ENCODE data around the gene UVRAG. TPM values are rescaled to one million over a fixed set of nuclear protein-coding genes. Genes with fewer than 3 reads are reported as not detected.
A peak's percentile ranks its signal among the peaks of the same experiment; 100 is the strongest.
"Not testable (repeated sequence)": the region's sequence is repeated elsewhere in the genome, so short reads cannot be mapped to it uniquely, and the experiment has no call there.

Gene UVRAG
- total and polyA plus RNA-seq, 5 donors from 2014 or later, result 13.7 to 37.2 (median 16.6) TPM

DNA sequence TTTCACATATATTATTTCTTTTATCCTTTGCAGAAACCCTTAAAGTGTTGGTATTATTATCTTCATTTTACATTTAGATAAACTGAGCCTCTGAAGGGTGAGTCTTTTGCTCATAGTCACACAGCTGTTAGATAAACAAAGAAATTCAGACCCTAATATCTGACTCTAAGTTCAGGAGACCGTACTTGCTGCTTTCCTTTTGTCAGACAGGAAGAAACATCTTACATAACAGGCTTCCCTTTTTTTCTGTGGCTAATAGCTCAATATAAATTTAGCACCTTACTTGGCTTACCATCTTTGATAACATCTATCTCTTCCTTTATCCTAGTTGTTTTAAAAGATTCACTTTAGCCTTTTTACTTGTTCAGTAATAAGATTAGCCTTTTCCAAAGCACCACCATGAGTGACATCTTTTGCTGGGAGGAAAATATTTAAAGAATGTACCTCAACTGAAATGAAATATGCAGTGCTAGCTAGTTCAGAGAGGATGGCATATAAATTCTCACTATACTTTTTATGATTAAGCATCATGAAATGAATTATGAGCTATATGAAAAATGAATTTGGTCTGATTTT, 262.7 kb downstream of the UVRAG start:
- Mint-ChIP-seq H3K27ac (peak overlapping the region; percentile 71 to 84 (median 82)), H3K36me3 (peaks cover 13% of the 10 kb centered on the region), H3K9me3 (peaks cover 0 to 4% (median 0%) of the 10 kb centered on the region in 7 donors), H3K27me3 (no peaks in the 10 kb centered on the region), H3K4me1 (peaks cover 8 to 29% (median 18%) of the 10 kb centered on the region in 4 donors), H3K4me3 (peak overlapping the region in 2 of 4 donors; percentile 56 to 59)
- H3K4me1 ChIP-seq (ENCODE audit: control insufficient read depth, insufficient read depth, low read length, poor library complexity, severe bottlenecking), result peaks cover 4% of the 10 kb centered on the region
- H3K27me3 ChIP-seq (ENCODE audit: control insufficient read depth, insufficient read depth, low read length), result no peaks in the 10 kb centered on the region
- no peaks in the 10 kb centered on the region for H3K9me3 ChIP-seq (ENCODE audit: control insufficient read depth in 2 of 2, low read length in 2 of 2)
- peak overlapping the region; percentile 5 for H3K27ac ChIP-seq (ENCODE audit: insufficient read depth, low read length, poor library complexity, severe bottlenecking)
- H3K36me3 ChIP-seq (ENCODE audit: control insufficient read depth, insufficient read depth, low read length), result no peaks in the 10 kb centered on the region
- DNase-seq, result no peak
- ATAC-seq (ENCODE audit: low read depth in 2 of 2), result no peak
- H3K4me3 ChIP-seq (ENCODE audit: low read depth, low read length), result peak overlapping the region; percentile 65

DNA sequence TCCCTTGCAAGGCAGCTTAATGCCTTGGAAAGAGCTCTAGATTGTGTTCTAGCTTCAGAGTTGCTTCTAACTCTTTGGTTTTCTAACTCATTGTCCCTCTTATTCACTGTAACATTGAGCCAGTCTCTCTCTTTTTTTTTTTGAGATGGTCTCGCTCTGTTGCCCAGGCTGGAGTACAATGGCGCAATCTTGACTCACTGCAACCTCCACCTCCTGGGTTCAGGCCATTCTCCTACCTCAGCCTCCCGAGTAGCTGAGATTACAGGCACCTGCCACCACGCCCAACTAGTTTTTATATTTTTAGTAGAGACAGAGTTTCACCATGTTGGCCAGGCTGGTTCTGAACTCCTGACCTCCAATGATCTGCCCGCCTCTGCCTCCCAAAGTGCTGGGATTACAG, 266.1 kb downstream of the UVRAG start:
- H3K36me3 ChIP-seq (ENCODE audit: control insufficient read depth, insufficient read depth, low read length); H3K4me3 ChIP-seq (ENCODE audit: low read depth, low read length); DNase-seq; ATAC-seq (ENCODE audit: low read depth in 2 of 2); H3K27me3 Mint-ChIP-seq; H3K27ac Mint-ChIP-seq; H3K4me1 ChIP-seq (ENCODE audit: control insufficient read depth, insufficient read depth, low read length, poor library complexity, severe bottlenecking); H3K9me3 ChIP-seq (ENCODE audit: control insufficient read depth in 2 of 2, low read length in 2 of 2); H3K4me3 Mint-ChIP-seq; H3K27ac ChIP-seq (ENCODE audit: insufficient read depth, low read length, poor library complexity, severe bottlenecking); H3K27me3 ChIP-seq (ENCODE audit: control insufficient read depth, insufficient read depth, low read length); H3K36me3 Mint-ChIP-seq; H3K9me3 Mint-ChIP-seq: not testable (repeated sequence)
- peaks cover 14 to 30% (median 19%) of the 10 kb centered on the region in 4 donors for H3K4me1 Mint-ChIP-seq

GRCh38 chr11:76083563-76084451, 268.8 kb downstream of the UVRAG start:
- Histone ChIP-seq H3K4me3 (ENCODE audit: low read depth, low read length) (no peak overlapping the region), H3K27ac (ENCODE audit: insufficient read depth, low read length, poor library complexity, severe bottlenecking) (no peak overlapping the region), H3K27me3 (ENCODE audit: control insufficient read depth, insufficient read depth, low read length) (no peaks in the 10 kb centered on the region), H3K36me3 (ENCODE audit: control insufficient read depth, insufficient read depth, low read length) (no peaks in the 10 kb centered on the region), H3K9me3 (ENCODE audit: control insufficient read depth in 2 of 2, low read length in 2 of 2) (no peaks in the 10 kb centered on the region), H3K4me1 (ENCODE audit: control insufficient read depth, insufficient read depth, low read length, poor library complexity, severe bottlenecking) (no peaks in the 10 kb centered on the region)
- Mint-ChIP-seq H3K4me1 (peaks cover 8 to 15% (median 11%) of the 10 kb centered on the region in 4 donors), H3K36me3 (peaks cover 13% of the 10 kb centered on the region), H3K27me3 (no peaks in the 10 kb centered on the region), H3K4me3 (no peak overlapping the region), H3K27ac (no peak overlapping the region), H3K9me3 (no peaks in the 10 kb centered on the region)
- DNase-seq (no peak), ATAC-seq (ENCODE audit: low read depth in 2 of 2) (no peak)

- H3K4me3 Mint-ChIP-seq, result no peak overlapping the region
- Histone ChIP-seq H3K27me3 (ENCODE audit: control insufficient read depth, insufficient read depth, low read length) (no peaks in the 10 kb centered on the region), H3K9me3 (ENCODE audit: control insufficient read depth in 2 of 2, low read length in 2 of 2) (peaks cover 0 to under 1% of the 10 kb centered on the region in 2 experiments), H3K4me3 (ENCODE audit: low read depth, low read length) (no peak overlapping the region), H3K27ac (ENCODE audit: insufficient read depth, low read length, poor library complexity, severe bottlenecking) (no peak overlapping the region), H3K4me1 (ENCODE audit: control insufficient read depth, insufficient read depth, low read length, poor library complexity, severe bottlenecking) (no peaks in the 10 kb centered on the region), H3K36me3 (ENCODE audit: control insufficient read depth, insufficient read depth, low read length) (peaks cover 4% of the 10 kb centered on the region)
- DNase-seq, result no peak
- H3K27ac Mint-ChIP-seq, result peak overlapping the region in 1 of 3 donors; percentile 20
- peaks cover 15% of the 10 kb centered on the region for H3K36me3 Mint-ChIP-seq
- peaks cover 0 to 6% (median 0%) of the 10 kb centered on the region in 7 donors for H3K9me3 Mint-ChIP-seq
- peaks cover 6 to 11% (median 9%) of the 10 kb centered on the region in 4 donors for H3K4me1 Mint-ChIP-seq
- no peak for ATAC-seq (ENCODE audit: low read depth in 2 of 2)
- H3K27me3 Mint-ChIP-seq, result no peaks in the 10 kb centered on the region
Measured at GRCh38 chr11:76085270-76085669, 270.3 kb downstream of the UVRAG start.

DNA sequence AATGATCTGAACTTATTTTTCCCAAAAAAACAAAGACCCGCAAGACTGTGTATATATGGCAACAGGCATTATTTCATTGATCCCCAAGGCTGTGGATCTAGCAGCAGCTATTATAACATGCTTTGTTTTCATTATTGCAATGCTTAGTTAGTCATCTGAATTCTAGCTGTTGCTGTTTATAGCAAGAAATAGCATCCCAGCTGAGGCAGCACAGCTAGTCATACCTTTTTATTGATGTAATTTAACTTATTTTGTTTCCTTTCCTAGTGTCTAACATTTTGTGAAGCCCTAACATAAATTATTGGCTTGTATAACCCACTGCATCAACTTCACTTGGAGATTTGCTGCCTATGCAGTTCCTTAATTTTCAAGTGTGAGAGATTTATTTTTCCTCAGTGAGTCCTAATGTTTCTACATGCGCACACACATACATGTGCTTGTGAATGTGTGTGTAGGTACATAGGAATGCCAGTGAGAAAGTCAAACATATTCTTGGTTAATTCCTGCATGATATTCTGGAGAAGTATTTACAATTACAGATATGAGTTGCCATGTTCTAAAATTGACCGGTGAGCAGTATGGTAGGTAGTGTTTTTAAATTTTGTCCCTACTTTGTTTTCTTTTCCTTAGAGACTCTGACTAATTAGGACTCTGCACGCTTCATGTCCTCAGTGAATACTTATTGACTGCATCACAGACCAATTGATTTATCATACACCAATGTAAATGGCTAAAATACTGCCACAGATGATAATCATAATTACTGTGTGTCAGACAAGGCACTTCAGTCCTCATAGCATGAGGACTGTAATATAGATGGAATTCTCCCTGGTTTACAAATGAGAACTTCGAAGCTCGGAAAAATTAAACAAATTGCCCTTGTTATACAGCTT, 272.0 kb downstream of the UVRAG start:
- Histone ChIP-seq H3K4me3 (ENCODE audit: low read depth, low read length) (no peak overlapping the region), H3K9me3 (ENCODE audit: control insufficient read depth in 2 of 2, low read length in 2 of 2) (peaks cover 0 to 2% of the 10 kb centered on the region in 2 experiments), H3K36me3 (ENCODE audit: control insufficient read depth, insufficient read depth, low read length) (peaks cover 4% of the 10 kb centered on the region), H3K27ac (ENCODE audit: insufficient read depth, low read length, poor library complexity, severe bottlenecking) (no peak overlapping the region), H3K4me1 (ENCODE audit: control insufficient read depth, insufficient read depth, low read length, poor library complexity, severe bottlenecking) (no peaks in the 10 kb centered on the region), H3K27me3 (ENCODE audit: control insufficient read depth, insufficient read depth, low read length) (no peaks in the 10 kb centered on the region)
- H3K27ac Mint-ChIP-seq, result no peak overlapping the region
- ATAC-seq (ENCODE audit: low read depth in 2 of 2), result no peak
- H3K9me3 Mint-ChIP-seq, result peaks cover 0 to 18% (median 0%) of the 10 kb centered on the region in 7 donors
- H3K4me3 Mint-ChIP-seq, result no peak overlapping the region
- peaks cover 6 to 15% (median 9%) of the 10 kb centered on the region in 4 donors for H3K4me1 Mint-ChIP-seq
- H3K36me3 Mint-ChIP-seq, result peaks cover 23% of the 10 kb centered on the region
- no peaks in the 10 kb centered on the region for H3K27me3 Mint-ChIP-seq
- DNase-seq, result no peak

GRCh38 chr11:76087749-76088148, 272.7 kb downstream of the UVRAG start:
- H3K9me3 ChIP-seq (ENCODE audit: control insufficient read depth in 2 of 2, low read length in 2 of 2), result peaks cover 0 to 2% of the 10 kb centered on the region in 2 experiments
- Mint-ChIP-seq H3K4me3 (no peak overlapping the region), H3K9me3 (peaks cover 0 to 18% (median 0%) of the 10 kb centered on the region in 7 donors), H3K36me3 (peaks cover 23% of the 10 kb centered on the region), H3K4me1 (peaks cover 6 to 15% (median 9%) of the 10 kb centered on the region in 4 donors), H3K27ac (no peak overlapping the region), H3K27me3 (no peaks in the 10 kb centered on the region)
- no peak overlapping the region for H3K27ac ChIP-seq (ENCODE audit: insufficient read depth, low read length, poor library complexity, severe bottlenecking)
- no peak overlapping the region for H3K4me3 ChIP-seq (ENCODE audit: low read depth, low read length)
- H3K4me1 ChIP-seq (ENCODE audit: control insufficient read depth, insufficient read depth, low read length, poor library complexity, severe bottlenecking), result no peaks in the 10 kb centered on the region
- ATAC-seq (ENCODE audit: low read depth in 2 of 2) (no peak), DNase-seq (no peak)
- no peaks in the 10 kb centered on the region for H3K27me3 ChIP-seq (ENCODE audit: control insufficient read depth, insufficient read depth, low read length)
- H3K36me3 ChIP-seq (ENCODE audit: control insufficient read depth, insufficient read depth, low read length), result peaks cover 4% of the 10 kb centered on the region

DNA sequence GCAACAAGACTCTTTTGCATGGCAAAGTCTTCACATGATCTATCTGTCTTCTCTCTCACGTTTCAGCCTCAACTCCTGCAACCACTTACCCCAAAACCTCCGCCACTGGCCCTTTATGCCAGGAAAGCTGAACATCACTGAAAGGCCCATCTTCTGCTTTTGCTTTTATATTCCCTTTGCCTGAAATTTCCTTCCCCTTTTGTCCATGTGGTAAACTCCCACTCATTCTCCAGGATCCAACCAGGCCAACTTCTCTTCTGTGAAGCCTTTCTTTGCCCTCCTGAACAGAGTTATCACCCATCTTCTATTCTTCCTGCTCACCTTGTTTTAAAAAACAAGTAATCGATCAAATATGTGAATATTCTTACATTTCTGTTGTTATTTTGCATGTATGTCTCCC, 273.5 kb downstream of the UVRAG start:
- DNase-seq, result no peak
- peaks cover 0 to 18% (median 0%) of the 10 kb centered on the region in 7 donors for H3K9me3 Mint-ChIP-seq
- peak overlapping the region in 1 of 3 donors; percentile 36 for H3K27ac Mint-ChIP-seq
- ATAC-seq (ENCODE audit: low read depth in 2 of 2), result no peak
- no peak overlapping the region for H3K27ac ChIP-seq (ENCODE audit: insufficient read depth, low read length, poor library complexity, severe bottlenecking)
- H3K4me1 ChIP-seq (ENCODE audit: control insufficient read depth, insufficient read depth, low read length, poor library complexity, severe bottlenecking), result no peaks in the 10 kb centered on the region
- peaks cover 4% of the 10 kb centered on the region for H3K36me3 ChIP-seq (ENCODE audit: control insufficient read depth, insufficient read depth, low read length)
- H3K4me1 Mint-ChIP-seq, result peaks cover 4 to 9% (median 5%) of the 10 kb centered on the region in 4 donors
- H3K36me3 Mint-ChIP-seq, result peaks cover 23% of the 10 kb centered on the region
- H3K27me3 ChIP-seq (ENCODE audit: control insufficient read depth, insufficient read depth, low read length), result no peaks in the 10 kb centered on the region
- H3K27me3 Mint-ChIP-seq, result no peaks in the 10 kb centered on the region
- no peak overlapping the region for H3K4me3 ChIP-seq (ENCODE audit: low read depth, low read length)
- no peak overlapping the region for H3K4me3 Mint-ChIP-seq
- H3K9me3 ChIP-seq (ENCODE audit: control insufficient read depth in 2 of 2, low read length in 2 of 2), result peaks cover 0 to 2% of the 10 kb centered on the region in 2 experiments

All from CD4-positive, CD25-positive, alpha-beta regulatory T cell (primary cell).